ENCODE data around the gene IVD. TPM values are rescaled to one million over a fixed set of nuclear protein-coding genes. Genes with fewer than 3 reads are reported as not detected.

Gene IVD
- total RNA-seq, 1 donor from 2014 or later, result 44.3 TPM

DNA sequence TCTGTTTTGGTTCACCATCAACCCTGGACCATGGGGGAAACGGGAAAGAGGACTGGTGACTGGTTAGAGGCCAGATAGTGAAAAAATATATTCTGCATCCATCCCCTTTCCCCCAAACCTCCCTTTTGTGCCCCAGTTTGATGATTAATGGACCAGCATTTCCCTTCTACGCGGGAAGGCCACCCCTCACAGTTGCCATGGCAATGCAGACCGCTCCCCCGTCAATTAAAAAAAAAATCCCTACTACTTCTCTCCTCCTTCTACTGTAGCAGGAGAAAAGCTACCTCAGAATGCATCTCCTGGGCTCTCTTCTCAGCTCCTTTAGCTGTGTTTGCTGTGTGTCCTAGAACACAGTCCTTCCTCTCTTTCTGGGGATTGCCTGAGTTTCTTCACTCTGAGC, 39.1 kb downstream of the IVD start:
- Mint-ChIP-seq H3K27ac (ENCODE audit: unreplicated experiment) (no peak overlapping the region), H3K9me3 (ENCODE audit: unreplicated experiment) (peaks cover 8% of the 10 kb centered on the region), H3K4me3 (ENCODE audit: unreplicated experiment) (peak overlapping the region; percentile 43), H3K4me1 (ENCODE audit: low read depth, unreplicated experiment) (peaks cover 22% of the 10 kb centered on the region), H3K27me3 (ENCODE audit: unreplicated experiment) (peaks cover 5% of the 10 kb centered on the region), H3K36me3 (ENCODE audit: unreplicated experiment) (no peaks in the 10 kb centered on the region)
- TF ChIP-seq, protein P1, sequence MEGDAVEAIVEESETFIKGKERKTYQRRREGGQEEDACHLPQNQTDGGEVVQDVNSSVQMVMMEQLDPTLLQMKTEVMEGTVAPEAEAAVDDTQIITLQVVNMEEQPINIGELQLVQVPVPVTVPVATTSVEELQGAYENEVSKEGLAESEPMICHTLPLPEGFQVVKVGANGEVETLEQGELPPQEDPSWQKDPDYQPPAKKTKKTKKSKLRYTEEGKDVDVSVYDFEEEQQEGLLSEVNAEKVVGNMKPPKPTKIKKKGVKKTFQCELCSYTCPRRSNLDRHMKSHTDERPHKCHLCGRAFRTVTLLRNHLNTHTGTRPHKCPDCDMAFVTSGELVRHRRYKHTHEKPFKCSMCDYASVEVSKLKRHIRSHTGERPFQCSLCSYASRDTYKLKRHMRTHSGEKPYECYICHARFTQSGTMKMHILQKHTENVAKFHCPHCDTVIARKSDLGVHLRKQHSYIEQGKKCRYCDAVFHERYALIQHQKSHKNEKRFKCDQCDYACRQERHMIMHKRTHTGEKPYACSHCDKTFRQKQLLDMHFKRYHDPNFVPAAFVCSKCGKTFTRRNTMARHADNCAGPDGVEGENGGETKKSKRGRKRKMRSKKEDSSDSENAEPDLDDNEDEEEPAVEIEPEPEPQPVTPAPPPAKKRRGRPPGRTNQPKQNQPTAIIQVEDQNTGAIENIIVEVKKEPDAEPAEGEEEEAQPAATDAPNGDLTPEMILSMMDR (IDR thresholded peaks at IDR 0.05; ENCODE audit: partially characterized antibody, unreplicated experiment), result no peak
- DNase-seq, result no peak

- Mint-ChIP-seq H3K27ac (ENCODE audit: unreplicated experiment) (no peak overlapping the region), H3K36me3 (ENCODE audit: unreplicated experiment) (no peaks in the 10 kb centered on the region), H3K27me3 (ENCODE audit: unreplicated experiment) (peaks cover 5% of the 10 kb centered on the region), H3K4me1 (ENCODE audit: low read depth, unreplicated experiment) (peaks cover 22% of the 10 kb centered on the region), H3K4me3 (ENCODE audit: unreplicated experiment) (no peak overlapping the region), H3K9me3 (ENCODE audit: unreplicated experiment) (peaks cover 6% of the 10 kb centered on the region)
- no peak for DNase-seq
- TF ChIP-seq, protein P1 (IDR thresholded peaks at IDR 0.05; ENCODE audit: partially characterized antibody, unreplicated experiment), result no peak
Observed at GRCh38 chr15:40445421-40445922, 39.9 kb downstream of the IVD start.

GRCh38 chr15:40446144-40446543, 40.5 kb downstream of the IVD start:
- no peak for DNase-seq
- H3K4me1 Mint-ChIP-seq (ENCODE audit: low read depth, unreplicated experiment), result peaks cover 22% of the 10 kb centered on the region
- no peak overlapping the region for H3K27ac Mint-ChIP-seq (ENCODE audit: unreplicated experiment)
- H3K9me3 Mint-ChIP-seq (ENCODE audit: unreplicated experiment), result peaks cover 6% of the 10 kb centered on the region
- H3K27me3 Mint-ChIP-seq (ENCODE audit: unreplicated experiment), result peaks cover 5% of the 10 kb centered on the region
- H3K4me3 Mint-ChIP-seq (ENCODE audit: unreplicated experiment), result no peak overlapping the region
- H3K36me3 Mint-ChIP-seq (ENCODE audit: unreplicated experiment), result no peaks in the 10 kb centered on the region
- TF ChIP-seq, protein P1 (IDR thresholded peaks at IDR 0.05; ENCODE audit: partially characterized antibody, unreplicated experiment), result no peak

- H3K27me3 Mint-ChIP-seq (ENCODE audit: unreplicated experiment), result no peaks in the 10 kb centered on the region
Observed at GRCh38 chr15:40448354-40448753, 42.8 kb downstream of the IVD start.

GRCh38 chr15:40449275-40449674, 43.7 kb downstream of the IVD start:
- Mint-ChIP-seq H3K36me3 (ENCODE audit: unreplicated experiment) (no peaks in the 10 kb centered on the region), H3K9me3 (ENCODE audit: unreplicated experiment) (peaks cover 4% of the 10 kb centered on the region), H3K4me3 (ENCODE audit: unreplicated experiment) (peak overlapping the region; percentile 38), H3K27me3 (ENCODE audit: unreplicated experiment) (peaks cover 1% of the 10 kb centered on the region), H3K27ac (ENCODE audit: unreplicated experiment) (no peak overlapping the region), H3K4me1 (ENCODE audit: low read depth, unreplicated experiment) (peaks cover 16% of the 10 kb centered on the region)
- DNase-seq, result no peak
- TF ChIP-seq, protein P1 (IDR thresholded peaks at IDR 0.05; ENCODE audit: partially characterized antibody, unreplicated experiment), result no peak

More at GRCh38 chr15:40448354-40448753, 42.8 kb downstream of the IVD start:
- Mint-ChIP-seq H3K4me1 (ENCODE audit: low read depth, unreplicated experiment) (peaks cover 21% of the 10 kb centered on the region), H3K27ac (ENCODE audit: unreplicated experiment) (no peak overlapping the region), H3K9me3 (ENCODE audit: unreplicated experiment) (peaks cover 4% of the 10 kb centered on the region), H3K36me3 (ENCODE audit: unreplicated experiment) (no peaks in the 10 kb centered on the region), H3K4me3 (ENCODE audit: unreplicated experiment) (no peak overlapping the region)
- DNase-seq, result no peak
- TF ChIP-seq, protein P1 (IDR thresholded peaks at IDR 0.05; ENCODE audit: partially characterized antibody, unreplicated experiment), result no peak
